CD14-positive monocyte (primary cell): Measurements from ENCODE around the gene KLHL24. TPM values are rescaled to one million over a fixed set of nuclear protein-coding genes. Genes with fewer than 3 reads are reported as not detected.

Source experiments
- DNase-seq, 3 donors: peaks; one replicate each; pipeline ENCODE4 v3.0.0-alpha.2; 2011 to 2022
- H2AFZ ChIP-seq: 2 replicates; pipeline ENCODE4 v1.6.0; 2012; ENCODE audit warnings: mild to moderate bottlenecking, low read depth, low read length, inconsistent platforms; ENCODE audit not compliant: insufficient read depth, poor library complexity, severe bottlenecking
- H3K27ac ChIP-seq, 2 donors: 1 replicate in 1 of 2; 2 replicates in 1 of 2; pipeline ENCODE4 v1.5.1; 2012 to 2013; ENCODE audit warnings: low read length in 2 of 2, control low read depth in 1 of 2, inconsistent platforms in 1 of 2, low read depth in 1 of 2, mild to moderate bottlenecking in 1 of 2
- H3K27me3 ChIP-seq, 2 donors: one replicate each; pipeline versions ENCODE4 v1.6.0 to v1.6.1; 2011 to 2013; ENCODE audit warnings: low read length in 2 of 2; ENCODE audit not compliant: control insufficient read depth in 2 of 2, insufficient read depth in 2 of 2
- H3K36me3 ChIP-seq, 2 donors: replicated peaks in 1 of 2; 1 replicate in 1 of 2; 2 replicates in 1 of 2; pipeline versions ENCODE4 v1.5.1 to v1.6.1; 2012 to 2013; ENCODE audit warnings: low read length in 2 of 2, control low read depth in 1 of 2, inconsistent platforms in 1 of 2, mild to moderate bottlenecking in 1 of 2; ENCODE audit not compliant: insufficient read depth in 2 of 2, control insufficient read depth in 1 of 2
- H3K4me1 ChIP-seq, 2 donors: 1 replicate in 1 of 2; 2 replicates in 1 of 2; pipeline versions ENCODE4 v1.5.1 to v1.6.1; 2012 to 2013; ENCODE audit warnings: low read length in 2 of 2, control low read depth in 1 of 2, inconsistent platforms in 1 of 2, mild to moderate bottlenecking in 1 of 2, moderate library complexity in 1 of 2; ENCODE audit not compliant: insufficient read depth in 2 of 2, control insufficient read depth in 1 of 2
- H3K4me2 ChIP-seq: replicated peaks from 2 replicates; pipeline ENCODE3; 2012; ENCODE audit warnings: low read length, moderate library complexity, mild to moderate bottlenecking; ENCODE audit not compliant: poor library complexity, severe bottlenecking; ENCODE audit errors: extremely low read depth
- H3K4me3 ChIP-seq, 3 experiments: fragments of 200-600 bp in 1 of 3; sonication (generic) in 1 of 3; replicated peaks in 1 of 3; 1 replicate in 2 of 3; 2 replicates in 1 of 3; pipeline ENCODE4 v1.5.1; 2011 to 2013; ENCODE audit warnings: low read length in 3 of 3, mild to moderate bottlenecking in 3 of 3, control low read depth in 2 of 3, low read depth in 2 of 3, inconsistent platforms in 1 of 3, moderate library complexity in 1 of 3
- H3K79me2 ChIP-seq: 2 replicates; pipeline ENCODE4 v1.6.0; 2012; ENCODE audit warnings: mild to moderate bottlenecking, control low read depth, inconsistent platforms, low read length, moderate library complexity; ENCODE audit not compliant: insufficient read depth
- H3K9ac ChIP-seq: 2 replicates; pipeline ENCODE4 v1.6.0; 2017; ENCODE audit warnings: low read length, mild to moderate bottlenecking; ENCODE audit not compliant: insufficient read depth, poor library complexity, severe bottlenecking
- H3K9me3 ChIP-seq, 2 donors: replicated peaks in 1 of 2; 1 replicate in 1 of 2; 2 replicates in 1 of 2; pipeline versions ENCODE4 v1.5.1 to v1.6.1; 2012 to 2013; ENCODE audit warnings: low read length in 2 of 2, control low read depth in 1 of 2; ENCODE audit not compliant: control insufficient read depth in 1 of 2, insufficient read depth in 1 of 2
- H4K20me1 ChIP-seq: 2 replicates; pipeline ENCODE4 v1.6.0; 2012; ENCODE audit warnings: mild to moderate bottlenecking, low read length, control low read depth, moderate library complexity; ENCODE audit not compliant: insufficient read depth
- H3K27ac Mint-ChIP-seq, 7 donors: one replicate each; pipeline ENCODE4 v1.8.0; 2020; ENCODE audit warnings: mild to moderate bottlenecking in 7 of 7, mixed read lengths in 7 of 7, moderate library complexity in 6 of 7, inconsistent platforms in 2 of 7
- H3K27me3 Mint-ChIP-seq, 3 donors: one replicate each; pipeline ENCODE4 v1.8.0; 2021 to 2022; ENCODE audit warnings: low read depth in 3 of 3, mild to moderate bottlenecking in 3 of 3, mixed read lengths in 3 of 3, moderate library complexity in 3 of 3, inconsistent platforms in 1 of 3
- H3K36me3 Mint-ChIP-seq, 2 donors: one replicate each; pipeline ENCODE4 v1.8.0; 2020; ENCODE audit warnings: mixed read lengths in 2 of 2, inconsistent platforms in 1 of 2, mild to moderate bottlenecking in 1 of 2
- H3K4me1 Mint-ChIP-seq: one replicate; pipeline ENCODE4 v1.8.0; 2020; ENCODE audit warnings: mild to moderate bottlenecking, mixed read lengths
- H3K4me3 Mint-ChIP-seq, 2 donors: one replicate each; pipeline ENCODE4 v1.8.0; 2020; ENCODE audit warnings: mild to moderate bottlenecking in 2 of 2, mixed read lengths in 2 of 2, moderate library complexity in 1 of 2
- H3K9me3 Mint-ChIP-seq, 7 donors: one replicate each; pipeline ENCODE4 v1.8.0; 2020 to 2022; ENCODE audit warnings: mixed read lengths in 7 of 7, mild to moderate bottlenecking in 6 of 7, moderate library complexity in 6 of 7, inconsistent platforms in 2 of 7
- WGBS: methylation state at CpG from one replicate; pipeline ENCODE4 v1.1.5; 2013; ENCODE audit warnings: missing lambda C conversion rate; ENCODE audit not compliant: insufficient coverage; 5-methylcytosine and 5-hydroxymethylcytosine counted together
- intact Hi-C, 2 donors: fragments of 100-400 bp; cut with micrococcal nuclease; formaldehyde crosslinking; loops; one replicate each; pipeline versions ENCODE4 v1.15.0 to v1.15.1; 2023
- polyA minus RNA-seq: library from RNA; depleted of rRNA, polyadenylated mRNA; stranded (reverse); fragments of >200 nt; gene quantifications from 2 replicates; pipeline ENCODE4 v1.2.3, GENCODE V29; 2012
- polyA plus RNA-seq, 3 donors: library from polyadenylated mRNA; depleted of rRNA in 1 of 3; unstranded in 2 of 3; stranded (reverse) in 1 of 3; fragments of 300-500 nt in 2 of 3; fragments of >200 nt in 1 of 3; fragmentation: Illumina TruSeq in 2 of 3; gene quantifications; 1 replicate in 2 of 3; 2 replicates in 1 of 3; pipeline ENCODE4 v1.2.3, GENCODE V29; 2012 to 2021
- total RNA-seq, 12 experiments: library from RNA in 1 of 12; stranded (reverse) in 1 of 12; fragments of 120-200 nt in 1 of 12; gene quantifications; one replicate each; pipeline ENCODE4 v1.2.4 and lab custom pipeline; 2013 to 2026; ENCODE audit warnings: mixed read lengths in 6 of 12, inconsistent platforms in 1 of 12
- TF ChIP-seq, protein P1 (sequence below): fragments of 200-600 bp; IDR thresholded peaks from one replicate; pipeline ENCODE4 v1.8.0; 2022; ENCODE audit warnings: antibody characterized with exemption, mild to moderate bottlenecking

KLHL24 gene, protein sequence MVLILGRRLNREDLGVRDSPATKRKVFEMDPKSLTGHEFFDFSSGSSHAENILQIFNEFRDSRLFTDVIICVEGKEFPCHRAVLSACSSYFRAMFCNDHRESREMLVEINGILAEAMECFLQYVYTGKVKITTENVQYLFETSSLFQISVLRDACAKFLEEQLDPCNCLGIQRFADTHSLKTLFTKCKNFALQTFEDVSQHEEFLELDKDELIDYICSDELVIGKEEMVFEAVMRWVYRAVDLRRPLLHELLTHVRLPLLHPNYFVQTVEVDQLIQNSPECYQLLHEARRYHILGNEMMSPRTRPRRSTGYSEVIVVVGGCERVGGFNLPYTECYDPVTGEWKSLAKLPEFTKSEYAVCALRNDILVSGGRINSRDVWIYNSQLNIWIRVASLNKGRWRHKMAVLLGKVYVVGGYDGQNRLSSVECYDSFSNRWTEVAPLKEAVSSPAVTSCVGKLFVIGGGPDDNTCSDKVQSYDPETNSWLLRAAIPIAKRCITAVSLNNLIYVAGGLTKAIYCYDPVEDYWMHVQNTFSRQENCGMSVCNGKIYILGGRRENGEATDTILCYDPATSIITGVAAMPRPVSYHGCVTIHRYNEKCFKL
- 63.7 TPM for total RNA-seq (2013)
- polyA plus RNA-seq: 10 to 100 TPM; 24.1 to 31.7 (median 31.4) TPM
- polyA minus RNA-seq: 20.8 and 31.2 TPM in 2 replicates
- 52.5 to 353 (median 162) reads per million in 11 experiments for total RNA-seq (lab: John Stamatoyannopoulos, UW)

DNA sequence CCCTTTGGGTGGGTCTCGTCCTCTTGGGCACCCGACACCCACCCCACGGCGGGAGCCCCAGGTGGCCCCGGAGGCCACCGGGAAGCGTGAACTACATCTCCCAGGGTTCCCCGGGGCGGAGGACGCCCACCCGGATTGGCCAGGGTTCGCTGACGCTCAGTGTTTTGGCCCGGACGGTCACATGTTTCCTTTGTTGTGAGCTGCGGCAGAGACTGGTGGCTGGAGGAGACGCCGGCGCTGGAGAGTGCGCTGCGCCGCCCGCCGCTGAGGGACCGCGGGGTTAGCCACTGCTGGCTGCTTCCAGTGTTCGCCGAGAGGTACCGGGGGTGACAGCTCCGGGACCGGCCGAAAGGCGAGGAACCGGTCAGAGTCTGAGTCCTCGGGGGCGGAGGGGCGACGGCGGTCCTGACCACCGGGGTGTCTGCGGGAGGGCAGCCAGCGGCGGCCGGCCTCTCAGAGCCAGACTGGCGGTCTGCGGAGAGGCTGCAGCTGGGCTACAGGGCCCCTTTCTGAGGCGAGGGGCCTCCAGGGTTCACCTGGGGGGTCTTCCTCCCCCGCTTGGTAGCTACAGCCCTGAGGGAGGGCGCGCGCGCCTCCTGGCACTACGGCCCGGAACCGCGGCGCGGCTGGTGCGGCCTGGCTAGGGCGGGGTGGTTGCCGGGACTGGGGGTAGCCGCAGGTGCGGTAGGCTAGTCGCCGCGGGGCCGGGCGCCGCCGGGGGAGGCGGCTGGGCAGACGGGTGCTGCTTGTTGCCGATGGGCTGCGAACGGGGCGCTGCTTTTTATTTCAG lies at the start of gene KLHL24:
Gene KLHL24, plus strand, starts transcription at position 193 of the 790 bp plus-strand sequence. CDS start 14,734 bp downstream, outside the sequence.
- peaks cover 48% of the 10 kb centered on the region for H3K79me2 ChIP-seq
- peak within 1 kb of the TSS; percentile 96 for H3K9ac ChIP-seq
- Mint-ChIP-seq H3K9me3 (no peaks in the 10 kb centered on the region), H3K4me3 (peak within 1 kb of the TSS; percentile 89 to 93), H3K4me1 (peaks cover 22% of the 10 kb centered on the region), H3K27ac (peak within 1 kb of the TSS; percentile 90 to 97 (median 94)), H3K36me3 (no peaks in the 10 kb centered on the region), H3K27me3 (peaks cover 0 to 2% (median 0%) of the 10 kb centered on the region in 3 donors)
- TF ChIP-seq, protein P1, sequence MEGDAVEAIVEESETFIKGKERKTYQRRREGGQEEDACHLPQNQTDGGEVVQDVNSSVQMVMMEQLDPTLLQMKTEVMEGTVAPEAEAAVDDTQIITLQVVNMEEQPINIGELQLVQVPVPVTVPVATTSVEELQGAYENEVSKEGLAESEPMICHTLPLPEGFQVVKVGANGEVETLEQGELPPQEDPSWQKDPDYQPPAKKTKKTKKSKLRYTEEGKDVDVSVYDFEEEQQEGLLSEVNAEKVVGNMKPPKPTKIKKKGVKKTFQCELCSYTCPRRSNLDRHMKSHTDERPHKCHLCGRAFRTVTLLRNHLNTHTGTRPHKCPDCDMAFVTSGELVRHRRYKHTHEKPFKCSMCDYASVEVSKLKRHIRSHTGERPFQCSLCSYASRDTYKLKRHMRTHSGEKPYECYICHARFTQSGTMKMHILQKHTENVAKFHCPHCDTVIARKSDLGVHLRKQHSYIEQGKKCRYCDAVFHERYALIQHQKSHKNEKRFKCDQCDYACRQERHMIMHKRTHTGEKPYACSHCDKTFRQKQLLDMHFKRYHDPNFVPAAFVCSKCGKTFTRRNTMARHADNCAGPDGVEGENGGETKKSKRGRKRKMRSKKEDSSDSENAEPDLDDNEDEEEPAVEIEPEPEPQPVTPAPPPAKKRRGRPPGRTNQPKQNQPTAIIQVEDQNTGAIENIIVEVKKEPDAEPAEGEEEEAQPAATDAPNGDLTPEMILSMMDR: no peak
- H3K36me3 ChIP-seq: no peaks in the 10 kb centered on the region
- no peaks in the 10 kb centered on the region for H3K9me3 ChIP-seq
- peaks cover 17 to 24% of the 10 kb centered on the region in 2 donors for H3K4me1 ChIP-seq
- WGBS: under 1% methylated on average over 76 of the region's 76 CpGs
- no peaks in the 10 kb centered on the region for H3K27me3 ChIP-seq
- peaks cover 40% of the 10 kb centered on the region for H4K20me1 ChIP-seq
- H3K4me3 ChIP-seq: peak within 1 kb of the TSS; percentile 93 to 98 (median 94)
- intact Hi-C loops: loop anchor here (1.0 to 10.0 kb wide), 3 partner anchors 62 to 81 kb away; partner anchors contain the start of genes KLHL6 (in 2 of the 2) and YEATS2 (in 2 of the 2)
- peak within 1 kb of the TSS; percentile 89 for H2AFZ ChIP-seq
- H3K4me2 ChIP-seq: peak within 1 kb of the TSS; percentile 77
- DNase-seq: peak; percentile 81 to 88 (median 85)
- H3K27ac ChIP-seq: peak within 1 kb of the TSS; percentile 89 to 90

DNA sequence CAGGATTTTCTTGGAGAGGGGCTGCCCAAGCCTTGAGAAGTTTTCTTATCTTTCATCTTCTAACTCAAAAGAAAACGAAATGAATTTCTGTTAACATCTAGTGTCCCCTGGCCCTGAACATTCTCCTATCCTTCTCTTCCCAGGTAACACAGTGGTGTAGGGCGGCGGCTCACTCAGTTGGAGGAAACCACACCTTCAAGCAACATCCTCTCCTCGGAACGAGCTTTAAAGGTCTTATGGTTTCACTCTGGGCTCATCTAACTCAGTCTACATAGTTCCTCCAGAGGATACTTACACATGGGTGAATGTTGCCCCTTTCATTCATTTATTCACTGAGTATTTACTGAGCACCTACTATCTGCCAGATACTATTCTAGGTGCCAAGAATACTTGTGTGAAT lies 48.9 kb upstream of the KLHL24 start:
- Histone ChIP-seq H3K27me3 (no peaks in the 10 kb centered on the region), H4K20me1 (no peaks in the 10 kb centered on the region), H3K36me3 (no peaks in the 10 kb centered on the region), H3K27ac (no peak overlapping the region), H3K79me2 (no peaks in the 10 kb centered on the region), H3K9me3 (no peaks in the 10 kb centered on the region), H3K4me3 (no peak overlapping the region), H3K9ac (no peak overlapping the region), H3K4me1 (peaks cover 21 to 24% of the 10 kb centered on the region in 2 donors), H3K4me2 (no peak overlapping the region), H2AFZ (peak overlapping the region; percentile 14)
- TF ChIP-seq, protein P1: no peak
- H3K4me1 Mint-ChIP-seq: peaks cover 28% of the 10 kb centered on the region
- H3K4me3 Mint-ChIP-seq: no peak overlapping the region
- H3K27ac Mint-ChIP-seq: no peak overlapping the region
- H3K27me3 Mint-ChIP-seq: peaks cover 0 to 2% (median 1%) of the 10 kb centered on the region in 3 donors
- H3K9me3 Mint-ChIP-seq: peaks cover 0 to 2% (median 0%) of the 10 kb centered on the region in 7 donors
- intact Hi-C loops: no loop called here
- 15% methylated on average over 2 of the region's 5 CpGs for WGBS
- DNase-seq: no peak
- no peaks in the 10 kb centered on the region for H3K36me3 Mint-ChIP-seq
